NCI-H524 (cell line): Measurements from ENCODE around the gene PEX11B.
"Not testable (repeated sequence)": the region's sequence is repeated elsewhere in the genome, so short reads cannot be mapped to it uniquely, and the experiment has no call there.

ENCODE experiments used
- DNase-seq, 2 experiments: peaks; one replicate each; lab custom pipeline; 2025; lab: John Stamatoyannopoulos, UW

Gene PEX11B

DNA sequence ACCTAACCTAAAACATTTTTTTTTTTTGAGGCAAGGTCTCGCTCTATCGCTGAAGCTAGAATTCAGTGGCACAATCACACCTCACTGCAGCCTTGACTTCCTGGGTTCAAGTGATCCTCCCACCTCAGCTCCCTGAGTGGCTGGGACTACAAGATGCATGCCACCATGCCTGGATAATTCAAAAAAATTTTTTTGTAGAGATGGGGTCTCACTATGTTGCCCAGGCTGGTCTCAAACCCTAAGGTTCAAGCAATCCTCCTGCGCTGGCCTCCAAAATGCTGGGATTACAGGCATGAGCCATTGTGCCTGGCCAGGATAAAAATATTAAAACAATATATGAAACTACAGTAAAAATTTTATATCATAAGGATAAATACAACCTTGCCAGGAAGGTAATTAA is 34.4 kb upstream of the PEX11B start:
- no peak for DNase-seq

DNA sequence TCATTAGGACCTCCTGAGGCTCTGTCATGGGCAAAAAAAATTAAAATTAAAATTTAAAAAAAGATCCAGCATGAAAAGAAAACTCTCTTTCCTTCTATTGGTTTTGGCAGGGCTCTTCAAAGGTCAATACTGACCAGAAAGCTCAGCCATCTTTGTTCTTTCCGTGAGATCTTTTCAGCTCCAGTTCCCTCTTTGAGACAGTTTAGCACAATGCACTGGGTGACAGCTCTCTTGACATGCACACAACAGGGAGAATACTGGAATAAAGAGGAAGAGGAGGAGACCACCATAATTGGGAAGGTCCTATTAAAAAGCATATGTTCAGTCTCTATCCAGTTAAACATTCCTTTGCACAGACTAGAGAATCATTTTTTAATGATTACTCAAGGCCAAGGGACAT is 33.0 kb upstream of the PEX11B start:
- DNase-seq = no peak

DNA sequence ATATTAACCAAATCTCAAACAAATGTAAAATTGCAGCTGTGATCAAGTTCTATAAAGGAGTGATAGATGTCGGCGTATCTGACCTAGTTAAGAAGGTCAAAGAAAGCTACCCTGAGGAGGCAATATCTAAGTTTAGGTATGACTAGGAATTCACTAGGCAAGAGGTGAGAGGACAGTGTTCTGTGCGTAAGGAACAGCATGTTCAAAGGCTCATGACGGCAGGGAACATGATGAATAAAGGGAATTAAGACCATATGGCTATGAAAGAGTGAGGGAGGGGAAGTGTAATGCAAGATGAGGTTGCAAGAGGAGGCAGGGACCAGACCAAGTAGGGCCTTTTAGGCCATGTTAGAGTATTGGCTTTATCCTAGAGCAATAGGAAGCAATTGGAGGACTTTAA is 30.7 kb upstream of the PEX11B start:
- DNase-seq = no peak

DNA sequence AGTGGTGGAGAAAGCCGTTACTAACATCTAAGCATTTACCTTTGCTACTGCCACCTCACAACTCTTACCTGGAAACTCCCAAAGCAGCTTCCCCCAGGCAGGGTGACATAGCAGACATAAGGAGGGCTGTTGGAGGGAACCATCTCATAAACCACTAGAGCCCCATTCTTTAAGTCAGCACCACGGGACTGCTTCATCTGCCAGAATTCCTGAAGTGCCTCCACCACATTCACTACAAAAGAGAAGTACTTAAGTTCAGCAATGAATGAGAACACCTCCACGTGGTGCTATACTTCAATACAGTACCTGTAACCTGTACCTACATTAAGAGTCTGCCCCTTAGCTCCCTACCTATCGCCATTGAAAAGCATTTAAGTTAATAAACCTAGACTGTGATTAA is 29.0 kb upstream of the PEX11B start:
- DNase-seq = no peak

DNA sequence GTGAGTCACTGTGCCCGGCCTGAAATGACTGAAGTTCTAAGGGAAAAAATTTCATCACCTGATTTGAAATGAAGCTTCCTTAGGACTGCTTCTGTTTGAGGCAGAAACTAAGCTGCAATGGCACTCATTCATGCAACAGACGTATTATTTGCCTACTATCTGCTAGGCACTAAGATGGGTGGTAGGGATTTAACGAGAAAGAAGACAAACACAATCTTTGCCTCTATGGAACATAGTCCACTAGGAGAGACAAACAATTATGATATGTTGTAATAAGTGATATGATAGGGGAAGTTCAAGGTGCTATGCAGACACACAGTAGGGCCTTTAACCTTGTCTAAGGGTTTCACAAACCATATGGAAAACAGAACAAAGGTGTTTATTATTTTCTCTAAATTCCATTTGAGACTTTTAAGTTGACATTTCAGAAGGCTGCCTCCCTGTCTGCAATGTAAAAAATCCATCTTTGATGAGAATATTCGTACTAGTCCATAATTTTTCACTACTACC is 28.0 kb upstream of the PEX11B start:
- no peak for DNase-seq

DNA sequence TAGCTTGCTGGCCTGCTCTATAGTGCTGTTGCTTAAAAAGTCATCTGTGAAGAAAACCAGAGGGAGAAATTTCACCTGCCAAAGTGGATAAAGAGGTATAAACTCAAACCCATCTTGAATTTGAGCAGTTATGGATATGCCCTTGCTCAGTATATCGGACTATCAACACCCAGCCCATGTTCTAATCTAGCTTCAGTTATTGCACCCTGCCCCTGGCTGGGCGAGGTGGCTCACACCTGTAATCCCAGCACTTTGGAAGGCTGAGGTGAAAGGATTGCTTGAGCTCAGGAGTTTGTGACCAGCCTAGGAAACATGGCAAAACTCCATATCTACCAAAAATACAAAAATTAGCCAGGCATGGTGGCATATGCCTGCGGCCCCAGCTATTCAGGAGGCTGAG is 26.0 kb upstream of the PEX11B start:
- no peak for DNase-seq

DNA sequence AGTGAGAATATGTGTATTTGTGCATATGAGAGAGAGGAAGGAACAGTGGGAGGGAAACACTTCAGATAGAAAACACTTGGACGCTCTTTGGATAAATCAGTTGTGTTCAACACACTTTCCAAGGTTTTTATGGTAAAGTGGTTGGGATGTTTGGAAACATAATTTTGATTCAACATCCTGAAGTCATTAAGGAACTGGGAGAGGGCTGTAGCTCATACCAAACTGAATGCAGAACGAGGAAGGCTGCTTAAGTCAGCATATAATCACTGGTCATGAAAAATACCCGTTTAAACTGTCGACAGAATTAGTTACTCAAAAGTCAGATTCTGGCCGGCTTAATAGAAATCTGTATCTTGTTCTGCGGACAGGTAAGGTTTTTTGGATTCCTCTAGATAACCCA is 24.4 kb upstream of the PEX11B start:
- DNase-seq = no peak

DNA sequence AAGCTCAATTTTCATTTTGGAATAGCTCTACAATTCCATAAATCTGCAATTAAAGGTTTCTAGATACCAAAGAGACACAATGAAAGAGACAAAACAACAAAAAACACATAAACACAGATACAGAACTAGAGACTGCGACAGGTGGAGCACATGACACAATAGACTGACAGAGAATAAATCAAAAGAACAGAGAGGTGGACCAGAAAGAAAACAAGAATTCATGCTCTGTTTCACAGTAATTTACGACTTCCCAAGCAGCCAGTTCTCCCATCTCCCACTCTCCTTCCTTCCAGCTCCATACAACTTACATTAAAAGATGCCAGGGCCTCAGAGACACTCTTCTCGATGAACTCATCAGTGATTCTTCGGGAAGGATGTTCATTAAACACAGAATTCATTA is 23.9 kb upstream of the PEX11B start:
- no peak for DNase-seq

DNA sequence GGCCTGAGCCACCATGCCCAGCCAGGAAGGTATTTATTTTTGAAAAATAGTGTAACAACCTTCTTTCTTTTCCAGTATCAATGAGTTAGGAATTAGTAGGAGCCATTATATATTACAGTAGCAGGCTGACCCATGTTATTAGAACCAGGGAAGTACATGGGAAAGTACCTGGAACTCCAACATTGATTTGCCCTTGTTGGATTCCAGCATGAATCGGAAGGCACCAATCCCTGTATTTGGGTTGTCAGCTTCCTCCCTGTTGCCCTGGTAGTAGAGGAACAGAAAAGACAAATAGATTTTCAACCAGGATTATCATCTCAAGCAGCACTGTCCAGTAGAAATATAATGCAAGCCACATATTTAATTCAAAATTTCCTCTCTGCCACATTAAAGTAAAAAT is 18.9 kb upstream of the PEX11B start:
- DNase-seq = no peak

DNA sequence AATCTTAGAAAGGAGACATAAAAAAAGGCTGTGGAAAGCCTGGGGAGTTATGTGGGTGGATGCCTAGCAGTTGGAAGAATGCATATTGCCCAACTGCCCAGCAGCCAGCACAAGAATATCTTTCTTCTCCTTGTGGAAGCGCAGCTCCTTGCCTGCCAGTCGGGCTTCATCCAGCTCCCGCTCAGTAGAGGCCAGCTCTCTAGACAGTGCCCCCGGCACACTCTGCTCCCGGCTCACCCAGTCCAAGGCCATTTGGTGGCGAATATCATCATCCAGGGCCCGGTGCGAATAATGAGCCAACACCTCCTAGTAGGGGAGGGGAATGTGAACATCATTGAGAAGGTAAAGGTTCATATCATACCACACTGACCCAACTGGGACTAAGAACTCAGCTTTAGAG is 17.7 kb upstream of the PEX11B start:
- DNase-seq = no peak

DNA sequence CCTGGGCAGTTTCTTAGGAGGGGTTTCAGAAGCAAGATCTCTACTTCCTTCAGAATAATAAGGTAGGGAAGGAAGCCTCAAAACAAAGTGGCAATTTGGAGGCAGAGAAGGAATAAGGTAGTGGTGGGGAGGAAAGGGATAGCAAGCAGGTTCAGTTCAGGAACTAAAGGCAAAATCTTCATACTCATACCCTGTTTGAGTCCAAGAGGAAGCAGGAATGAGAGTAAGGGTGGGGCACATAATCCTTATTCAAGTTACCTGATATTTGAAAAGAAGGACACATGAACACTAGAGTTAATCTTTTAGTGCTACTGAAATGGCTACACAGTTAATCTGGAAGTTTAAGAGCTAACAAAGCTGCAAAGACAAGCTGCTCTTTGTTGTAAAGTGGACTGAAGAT is 17.2 kb upstream of the PEX11B start:
- DNase-seq = no peak

DNA sequence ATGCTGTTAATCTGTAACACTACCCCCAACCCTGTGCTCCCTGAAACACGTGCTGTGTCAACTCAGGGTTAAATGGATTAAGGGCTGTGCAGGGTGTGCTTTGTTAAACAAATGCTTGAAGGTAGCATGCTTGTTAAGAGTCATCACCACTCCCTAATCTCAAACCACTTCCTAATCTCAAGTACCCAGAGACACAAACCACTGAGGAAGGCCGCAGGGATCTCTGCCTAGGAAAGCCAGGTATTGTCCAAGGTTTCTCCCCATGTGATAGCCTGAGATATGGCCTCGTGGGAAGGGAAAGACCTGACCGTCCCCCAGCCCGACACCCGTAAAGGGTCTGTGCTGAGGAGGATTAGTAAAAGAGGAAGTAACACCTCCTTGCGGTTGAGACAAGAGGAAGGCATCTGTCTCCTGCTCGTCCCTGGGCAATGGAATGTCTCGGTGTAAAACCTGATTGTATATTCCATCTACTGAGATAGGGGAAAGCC is 14.0 kb upstream of the PEX11B start:
- peak in 1 of 2 experiments; percentile 52 for DNase-seq

DNA sequence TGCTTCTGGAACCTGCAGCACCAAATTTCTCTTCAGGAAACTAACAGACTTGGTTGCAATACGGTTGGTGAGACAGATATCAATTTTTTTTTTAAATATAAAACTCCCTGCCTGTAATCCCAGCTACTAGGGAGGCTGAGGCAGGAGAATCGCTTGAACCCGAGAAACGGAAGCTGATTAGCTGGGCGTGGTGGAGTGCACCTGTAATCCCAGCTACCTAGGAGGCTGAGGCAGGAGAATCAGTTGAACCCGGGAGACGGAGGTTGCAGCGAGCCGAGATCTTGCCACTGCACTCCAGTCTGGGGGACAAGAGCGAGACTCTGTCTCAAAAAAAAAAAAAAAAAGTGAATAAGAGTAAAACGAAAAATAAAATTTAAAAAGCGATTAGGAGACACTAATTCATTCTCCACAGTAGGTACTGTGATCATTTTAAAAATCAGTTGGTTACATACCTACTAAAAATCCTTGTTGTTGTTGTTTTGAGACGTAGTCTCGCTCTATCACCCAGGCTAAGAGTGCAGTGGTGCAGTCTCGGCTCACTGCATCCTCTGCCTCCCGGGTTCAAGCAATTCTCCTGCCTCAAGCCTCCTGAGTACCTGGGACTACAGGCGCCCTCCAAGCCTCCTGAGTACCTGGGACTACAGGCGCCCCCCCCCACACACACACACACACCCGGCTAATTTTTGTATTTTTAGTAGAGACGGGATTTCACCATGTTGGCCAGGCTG is 9.6 kb upstream of the PEX11B start:
- no peak for DNase-seq

DNA sequence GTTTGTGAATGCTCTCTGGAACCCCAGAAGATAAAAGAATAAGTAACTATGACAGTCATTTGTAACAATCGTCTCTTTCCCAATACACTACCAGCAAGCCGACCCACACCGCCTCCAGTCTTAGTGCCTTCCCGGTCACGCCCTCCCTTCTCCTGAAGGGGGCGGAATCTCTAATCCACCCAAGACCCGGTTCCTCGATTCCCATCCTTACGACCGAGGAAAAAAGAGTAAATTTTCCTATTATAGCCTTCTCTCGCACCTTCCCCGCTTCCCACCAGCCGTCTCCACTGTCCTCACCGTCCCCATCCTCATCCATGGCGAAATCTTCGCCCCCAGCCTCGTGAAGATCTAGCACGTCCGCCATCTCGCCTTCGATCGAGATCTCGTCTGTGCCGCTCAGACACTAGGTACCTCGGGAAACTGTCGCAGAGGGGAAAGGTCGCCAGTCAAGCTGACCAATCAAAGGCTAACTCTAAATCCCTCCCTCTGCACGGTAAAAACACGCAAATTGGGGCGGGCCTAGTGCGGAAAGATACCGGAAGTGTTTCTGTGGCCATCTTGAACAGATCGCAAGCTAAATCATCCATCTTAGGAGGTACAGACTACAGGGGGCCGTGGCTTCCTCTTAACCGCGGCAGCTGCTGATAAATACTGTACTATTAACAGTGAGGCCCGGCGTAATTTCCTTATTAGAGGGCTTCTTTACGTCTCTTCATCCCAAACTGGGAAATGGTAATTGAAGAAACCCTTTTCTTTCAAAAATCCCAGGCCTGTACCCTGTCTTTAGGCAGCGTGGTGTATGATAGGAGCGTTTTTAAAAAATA is 8.8 kb upstream of the PEX11B start, which contains the start of gene RBM8A:
TSS of gene RBM8A (minus strand) at position 422 of the 824 bp plus-strand sequence. CDS start at position 364, 58 bp downstream.
- peak; percentile 95 to 98 for DNase-seq

DNA sequence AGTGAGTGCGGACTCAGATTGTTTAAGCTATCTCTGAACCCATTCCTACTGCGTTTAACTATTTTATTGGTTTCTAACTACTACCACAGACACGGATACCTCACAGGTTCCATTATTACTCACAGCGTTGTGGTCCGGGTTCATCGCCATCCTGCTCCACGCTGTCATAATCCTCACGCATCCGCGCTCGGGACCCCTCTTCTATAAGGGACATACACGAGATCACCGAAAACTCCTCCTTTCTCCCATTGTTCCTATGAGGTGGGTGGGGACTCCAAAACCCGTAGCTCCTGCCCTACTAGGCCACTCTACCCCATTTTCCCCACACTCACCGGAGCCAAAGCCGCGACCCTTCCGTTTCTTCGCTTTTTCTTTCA is 8.2 kb upstream of the PEX11B start:
- DNase-seq = no peak

DNA sequence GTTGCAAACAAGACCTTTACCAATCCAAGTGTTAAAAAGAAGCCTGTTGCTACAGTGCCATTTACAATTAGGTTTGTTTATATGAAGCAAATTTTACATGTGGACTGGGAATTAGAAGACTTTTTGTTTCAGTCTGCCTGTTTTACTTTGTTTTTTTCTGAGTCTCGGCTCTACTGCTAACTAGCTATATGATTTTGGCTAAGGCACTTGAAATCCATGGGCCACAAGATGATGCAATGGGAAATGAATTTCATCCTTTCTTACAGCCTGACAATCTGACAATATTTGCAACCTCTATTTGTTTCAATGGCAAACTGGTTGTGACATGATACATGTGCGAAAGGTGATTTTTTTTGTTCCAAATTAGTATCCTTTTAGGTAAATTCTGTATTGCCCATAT is 3.7 kb upstream of the PEX11B start:
- no peak for DNase-seq

DNA sequence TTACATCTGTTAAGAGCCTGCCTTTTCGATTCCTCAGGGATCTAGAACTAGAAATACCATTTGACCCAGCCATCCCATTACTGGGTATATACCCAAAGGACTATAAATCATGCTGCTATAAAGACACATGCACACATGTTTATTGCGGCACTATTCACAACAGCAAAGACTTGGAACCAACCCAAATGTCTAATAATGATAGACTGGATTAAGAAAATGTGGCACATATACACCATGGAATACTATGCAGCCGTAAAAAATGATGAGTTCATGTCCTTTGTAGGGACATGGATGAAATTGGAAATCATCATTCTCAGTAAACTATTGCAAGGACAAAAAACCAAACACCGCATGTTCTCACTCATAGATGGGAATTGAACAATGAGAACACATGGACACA is 1.8 kb upstream of the PEX11B start:
- DNase-seq = not testable (repeated sequence)

DNA sequence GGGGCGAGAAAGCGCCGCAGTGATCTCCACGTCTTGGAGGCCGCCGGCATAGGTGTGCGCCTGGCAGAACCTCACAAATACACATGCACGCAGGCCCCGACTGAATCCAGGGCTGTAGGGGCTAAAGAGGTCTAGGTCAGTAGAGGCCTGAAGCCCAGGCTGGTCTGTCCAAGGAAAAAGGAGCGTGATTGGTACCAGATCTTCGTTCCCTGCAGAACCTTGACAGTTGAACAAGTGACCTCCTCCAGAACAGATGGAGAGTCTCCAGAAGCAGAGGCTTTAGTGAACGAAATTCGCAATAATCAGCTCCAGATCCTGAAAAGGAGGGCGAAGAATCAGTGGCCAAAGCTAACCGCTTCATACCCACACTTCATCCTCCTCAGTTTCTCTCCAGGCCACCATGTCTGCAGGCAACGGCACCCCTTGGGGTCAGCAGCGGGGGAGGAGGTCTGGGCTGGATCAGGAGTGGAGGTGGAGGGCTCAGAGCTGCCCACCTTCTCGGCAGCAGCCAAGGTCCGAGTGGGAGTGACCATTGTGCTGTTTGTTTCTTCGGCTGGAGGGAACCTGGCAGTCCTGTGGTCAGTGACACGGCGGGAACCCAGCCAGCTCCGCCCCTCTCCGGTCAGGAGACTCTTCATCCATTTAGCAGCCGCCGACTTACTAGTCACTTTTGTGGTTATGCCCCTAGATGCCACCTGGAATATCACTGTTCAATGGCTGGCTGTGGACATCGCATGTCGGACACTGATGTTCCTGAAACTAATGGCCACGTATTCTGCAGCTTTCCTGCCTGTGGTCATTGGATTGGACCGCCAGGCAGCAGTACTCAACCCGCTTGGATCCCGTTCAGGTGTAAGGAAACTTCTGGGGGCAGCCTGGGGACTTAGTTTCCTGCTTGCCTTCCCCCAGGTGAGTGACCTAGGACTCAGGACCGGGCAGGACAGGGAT is 749 bp upstream of the PEX11B start:
- no peak for DNase-seq

DNA sequence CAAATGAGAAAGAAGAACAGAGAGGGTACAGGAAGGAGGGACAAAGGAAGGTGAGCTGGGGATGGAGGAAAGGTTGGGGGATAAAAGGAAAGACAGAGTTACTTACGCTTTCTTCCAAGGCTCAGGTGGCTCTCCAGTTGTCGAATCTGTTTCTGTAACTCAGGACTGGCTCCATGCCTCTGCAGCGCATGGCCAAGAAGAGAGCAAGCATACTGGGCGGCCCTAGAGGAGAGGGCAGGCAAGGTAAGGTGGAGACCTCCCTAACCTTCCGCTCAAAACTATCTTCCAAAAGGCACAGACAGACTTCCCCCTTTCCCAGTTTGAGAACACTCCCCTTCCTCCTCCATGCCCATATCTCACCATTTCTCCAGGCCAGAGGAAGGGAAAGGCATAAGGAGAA is 922 bp downstream of the PEX11B start:
- DNase-seq = no peak

DNA sequence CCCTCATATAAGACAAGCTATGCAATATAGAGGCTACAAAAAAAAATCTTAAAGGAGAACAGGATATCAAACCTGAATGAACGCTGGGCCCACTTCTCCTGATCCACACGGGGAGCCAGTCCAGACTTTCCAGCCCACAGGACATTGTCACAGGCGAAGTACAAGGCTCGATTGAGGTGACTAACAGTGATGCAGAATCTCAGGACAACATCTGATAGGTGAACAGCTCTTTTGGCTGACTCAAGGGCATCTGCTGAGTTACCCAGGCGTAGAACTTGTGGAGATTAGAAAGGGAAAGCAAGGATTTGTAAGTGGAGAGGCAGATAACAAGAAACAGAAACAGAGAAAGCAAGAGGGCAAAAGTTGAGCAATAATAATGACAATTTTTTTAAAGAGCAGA is 1.8 kb downstream of the PEX11B start:
- no peak for DNase-seq

DNA sequence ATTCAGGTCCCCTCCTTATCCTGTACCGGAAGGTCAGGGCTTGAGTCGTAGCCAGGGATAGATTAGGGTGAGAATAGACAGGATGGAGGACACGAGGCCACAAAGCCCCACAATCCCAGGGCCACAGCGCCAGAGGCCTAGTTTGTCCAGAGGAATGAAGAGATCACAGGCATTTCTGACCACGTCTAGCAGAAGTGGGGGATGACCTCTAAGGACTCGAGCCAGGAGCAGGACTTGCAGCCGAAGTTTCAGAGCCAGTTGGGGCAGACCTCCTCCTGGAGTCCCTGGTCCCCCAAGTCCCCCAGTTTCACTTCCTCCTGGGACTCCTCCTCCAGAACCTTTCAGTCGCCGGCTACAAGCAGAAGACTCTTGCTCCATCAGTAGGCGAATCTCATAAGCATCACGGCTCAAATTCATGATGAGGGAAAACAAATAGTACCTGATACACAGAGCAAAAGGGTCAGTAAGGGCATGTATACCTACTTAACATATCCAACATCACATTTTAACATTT is 6.3 kb downstream of the PEX11B start:
- DNase-seq = no peak

DNA sequence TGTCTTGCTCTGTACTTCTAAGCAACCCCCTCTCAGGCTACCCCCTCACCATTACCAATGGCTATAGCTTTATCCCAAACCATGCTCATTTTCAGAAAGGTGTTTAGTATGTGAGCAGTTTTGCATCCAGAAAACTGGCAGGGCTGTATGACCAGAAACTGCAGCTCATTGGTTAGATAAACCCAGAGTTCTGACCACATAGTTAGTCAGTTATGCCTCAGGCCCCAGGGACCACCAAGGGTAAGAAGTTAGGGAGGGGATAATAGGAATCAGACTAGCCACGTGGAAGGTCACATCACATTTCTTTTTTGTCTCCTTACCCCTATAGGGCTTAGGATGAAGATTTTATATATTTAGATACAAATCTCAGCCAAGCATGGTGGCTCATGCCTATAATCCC is 9.9 kb downstream of the PEX11B start:
- no peak for DNase-seq
